D341Med (cell line): ENCODE data around the gene SKIL.

ENCODE experiments used
- DNase-seq: peaks from one replicate; pipeline ENCODE4 v3.0.0; 2012; ENCODE audit warnings: low spot score

SKIL gene

DNA sequence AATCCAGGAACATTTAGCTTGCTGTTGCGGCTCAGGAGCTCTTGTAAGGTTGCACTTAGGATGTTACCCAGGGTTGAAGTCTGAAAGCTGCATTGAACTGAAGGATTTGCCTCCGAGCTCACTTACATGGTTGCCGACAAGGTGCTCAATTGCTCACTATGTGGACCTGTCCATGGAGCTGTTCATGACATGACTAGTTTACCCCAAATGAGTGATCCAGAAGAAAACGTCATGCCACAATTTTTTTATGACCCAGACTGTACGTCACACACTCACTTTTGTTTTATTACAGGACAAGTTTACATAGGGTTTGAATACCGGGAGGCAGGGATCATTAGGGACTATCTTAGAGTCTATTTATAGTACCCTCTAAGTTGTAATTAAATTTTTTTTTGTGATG, 40.2 kb downstream of the SKIL start:
- no peak for DNase-seq

GRCh38 chr3:170405101-170405500, 47.6 kb downstream of the SKIL start:
- DNase-seq = no peak

- no peak for DNase-seq
Observed at GRCh38 chr3:170410428-170411029, 53.0 kb downstream of the SKIL start.

GRCh38 chr3:170413291-170413690, 55.8 kb downstream of the SKIL start:
- DNase-seq = no peak

GRCh38 chr3:170414202-170414663, 56.7 kb downstream of the SKIL start:
- peak; percentile 70 for DNase-seq

DNA sequence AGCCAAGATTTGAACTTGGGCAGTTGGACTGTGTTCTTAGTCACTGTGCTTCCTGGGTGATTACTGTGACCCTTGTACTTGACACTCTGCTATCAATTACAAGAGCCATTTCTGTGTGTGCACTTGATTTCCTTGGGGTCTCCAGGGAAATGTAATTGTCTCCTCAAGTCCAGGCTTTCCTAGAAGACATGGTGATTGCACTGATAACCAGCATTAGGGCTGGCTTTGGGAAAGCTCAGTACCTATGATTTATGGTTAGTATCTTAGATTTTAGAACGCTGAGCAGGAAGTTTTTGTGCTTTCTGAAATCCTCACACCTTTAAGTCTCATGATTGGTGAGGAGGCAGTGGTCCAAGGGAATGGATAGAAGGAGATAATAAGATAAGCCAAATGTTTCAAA, 59.6 kb downstream of the SKIL start:
- DNase-seq = no peak

- DNase-seq = peak; percentile 84
Observed at GRCh38 chr3:170418422-170419398, 61.2 kb downstream of the SKIL start, which contains the start of gene CLDN11. TSS of gene CLDN11 (plus strand) at chr3:170418868. CDS start at chr3:170419067, 199 bp downstream.

DNA sequence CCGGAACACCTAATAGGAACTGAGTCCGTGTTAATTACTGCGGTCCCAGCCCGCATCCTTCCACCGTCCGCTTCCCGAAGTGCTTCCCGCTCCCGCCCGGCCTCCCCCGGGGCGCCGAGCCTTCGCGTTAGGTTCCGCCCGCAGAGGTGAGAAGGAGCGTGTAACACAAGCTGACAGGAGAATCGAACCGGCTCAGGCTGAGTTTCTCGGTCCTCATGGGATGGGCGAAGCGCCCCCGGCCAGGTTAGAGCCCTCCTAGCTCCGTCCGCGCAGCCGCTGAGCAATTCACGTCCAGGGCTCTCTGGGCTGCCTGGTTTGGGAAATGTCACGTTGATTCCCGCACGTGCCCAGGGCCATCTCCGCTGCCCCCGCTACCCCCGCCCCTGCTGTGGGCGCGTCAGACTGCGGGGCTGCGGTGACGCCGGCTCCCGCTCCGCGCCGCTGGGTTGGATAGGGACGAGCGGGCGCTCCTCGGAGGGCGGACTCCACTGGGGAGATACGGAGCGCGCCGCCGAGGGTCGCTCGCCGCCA, 62.1 kb downstream of the SKIL start:
- DNase-seq = no peak

DNA sequence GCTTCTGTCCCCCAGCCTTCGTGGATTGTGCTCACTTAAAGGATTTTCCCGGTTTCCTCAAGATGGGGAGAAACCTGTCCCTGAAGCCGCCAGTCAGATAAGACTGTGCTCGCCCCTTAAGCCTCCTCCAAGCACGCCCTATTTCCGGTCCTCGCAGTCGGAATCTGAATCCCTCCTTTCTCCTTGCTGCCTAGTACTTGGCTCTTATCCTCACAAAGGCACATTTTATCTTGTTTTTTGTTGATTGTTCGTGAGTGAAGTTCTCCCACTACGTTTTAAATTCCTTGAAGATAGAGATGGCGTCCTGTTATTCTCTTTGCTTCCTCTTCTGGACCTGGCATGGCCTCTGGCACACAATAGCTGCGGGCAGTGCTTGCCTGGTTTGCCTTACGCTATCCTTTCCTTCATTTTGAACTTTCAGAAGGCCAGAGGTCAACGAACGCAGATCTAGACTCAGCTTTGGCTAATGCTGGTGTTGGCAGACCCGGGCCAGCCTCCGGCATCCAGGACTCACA, 62.8 kb downstream of the SKIL start:
- no peak for DNase-seq

DNA sequence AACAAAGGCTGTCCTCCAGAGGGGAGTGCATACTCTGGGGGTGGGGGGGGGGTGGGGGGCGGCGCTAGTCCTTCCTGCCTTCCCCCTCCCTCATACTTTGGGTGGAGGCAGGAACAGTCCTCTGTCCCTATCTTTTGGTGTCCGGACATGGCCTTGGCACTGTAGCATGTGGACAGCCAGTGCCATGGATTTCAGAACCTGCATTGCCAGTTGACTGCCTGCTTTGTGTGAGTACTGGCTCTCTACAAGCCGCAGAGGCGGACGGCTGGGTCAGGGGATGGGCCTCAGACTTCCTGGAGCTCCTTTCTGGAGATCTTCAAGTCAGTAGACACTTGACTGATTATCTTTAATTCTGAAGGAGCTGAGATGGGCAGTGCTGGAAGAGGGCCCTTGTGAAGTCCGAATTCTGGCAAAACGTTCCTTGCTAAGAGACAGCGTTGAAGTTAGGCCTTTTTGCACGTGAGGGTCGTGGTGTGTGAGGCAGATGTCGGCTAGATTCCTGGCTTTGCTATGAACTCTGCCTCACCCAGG, 63.7 kb downstream of the SKIL start:
- no peak for DNase-seq

- no peak for DNase-seq
Observed at GRCh38 chr3:170421758-170422157, 64.2 kb downstream of the SKIL start.

GRCh38 chr3:170423001-170423615, 65.6 kb downstream of the SKIL start:
- DNase-seq = no peak

- no peak for DNase-seq
Observed at GRCh38 chr3:170424879-170425278, 67.4 kb downstream of the SKIL start.

- DNase-seq = no peak
Observed at GRCh38 chr3:170425491-170426239, 68.2 kb downstream of the SKIL start.

GRCh38 chr3:170426240-170426797, 68.8 kb downstream of the SKIL start:
- no peak for DNase-seq

GRCh38 chr3:170428095-170428494, 70.6 kb downstream of the SKIL start:
- no peak for DNase-seq

DNA sequence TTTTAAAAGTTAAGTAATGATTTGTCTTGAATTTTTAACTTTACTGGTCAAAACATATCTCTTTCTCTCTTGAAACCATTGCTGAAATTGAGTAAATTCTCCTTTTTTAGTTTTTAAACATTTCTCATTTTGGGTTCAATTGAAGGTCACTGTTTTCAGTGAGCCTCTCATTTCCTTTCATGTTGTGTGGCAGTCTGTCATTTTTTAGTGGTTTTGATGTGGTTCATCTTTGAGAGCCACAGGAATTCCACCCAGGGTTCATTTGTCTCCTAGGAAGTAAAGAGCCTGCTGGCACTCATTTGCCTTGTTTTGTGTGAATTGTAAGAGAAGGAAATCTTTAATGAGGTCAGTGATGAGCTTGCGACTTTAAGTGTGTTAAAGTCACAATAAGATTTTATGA, 71.5 kb downstream of the SKIL start:
- no peak for DNase-seq

DNA sequence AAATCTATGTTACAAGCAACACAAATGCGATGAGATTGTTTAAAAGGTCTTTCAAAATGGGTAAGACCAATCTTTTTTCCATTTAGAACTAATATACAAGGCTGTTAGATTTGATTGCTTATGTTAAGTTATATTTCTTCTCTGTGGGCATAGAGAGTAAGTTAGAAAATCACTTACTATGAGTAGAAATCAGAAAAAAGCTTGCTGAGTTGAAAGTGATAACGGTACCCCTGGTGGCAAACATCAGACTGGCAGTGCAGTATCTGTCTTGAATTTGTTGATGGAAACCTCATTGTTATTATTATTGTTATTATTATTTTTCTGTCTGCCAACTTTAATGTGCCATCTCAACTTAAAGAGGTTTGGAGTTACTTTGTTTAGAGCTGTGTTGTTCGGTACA, 73.5 kb downstream of the SKIL start:
- no peak for DNase-seq

DNA sequence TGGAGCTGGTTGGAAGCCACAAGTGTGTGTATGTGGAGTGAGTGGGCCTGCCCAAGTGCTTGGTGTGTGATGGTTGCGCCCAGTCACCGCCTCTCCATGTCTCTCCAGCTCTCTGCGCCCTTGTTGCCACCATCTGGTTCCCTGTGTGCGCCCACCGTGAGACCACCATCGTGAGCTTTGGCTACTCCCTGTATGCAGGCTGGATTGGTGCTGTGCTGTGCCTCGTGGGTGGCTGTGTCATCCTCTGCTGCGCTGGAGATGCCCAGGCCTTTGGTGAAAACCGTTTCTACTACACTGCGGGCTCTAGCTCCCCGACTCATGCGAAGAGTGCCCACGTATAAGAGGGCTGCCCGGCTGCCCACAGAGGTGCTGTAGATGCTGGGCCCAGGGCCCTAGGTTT, 74.9 kb downstream of the SKIL start:
- DNase-seq = no peak

DNA sequence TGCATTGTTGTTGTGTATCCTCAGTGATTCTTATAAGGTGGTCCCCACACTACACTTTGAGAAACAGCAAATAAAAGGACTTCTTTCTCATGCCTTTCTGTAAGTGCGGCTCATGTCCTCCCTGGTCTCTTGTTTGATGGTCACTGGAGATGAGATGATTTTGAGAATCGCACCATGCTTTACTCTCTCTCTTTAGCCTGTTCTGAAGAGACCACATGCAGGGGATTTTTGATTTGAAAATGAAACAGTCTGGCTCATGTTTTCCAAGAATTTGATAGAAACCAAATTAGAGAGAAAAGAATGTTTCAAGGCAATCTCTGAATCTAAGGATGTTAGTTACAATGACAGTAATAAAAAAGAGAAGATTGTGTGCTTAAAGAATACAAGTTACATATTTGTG, 79.2 kb downstream of the SKIL start:
- no peak for DNase-seq

DNA sequence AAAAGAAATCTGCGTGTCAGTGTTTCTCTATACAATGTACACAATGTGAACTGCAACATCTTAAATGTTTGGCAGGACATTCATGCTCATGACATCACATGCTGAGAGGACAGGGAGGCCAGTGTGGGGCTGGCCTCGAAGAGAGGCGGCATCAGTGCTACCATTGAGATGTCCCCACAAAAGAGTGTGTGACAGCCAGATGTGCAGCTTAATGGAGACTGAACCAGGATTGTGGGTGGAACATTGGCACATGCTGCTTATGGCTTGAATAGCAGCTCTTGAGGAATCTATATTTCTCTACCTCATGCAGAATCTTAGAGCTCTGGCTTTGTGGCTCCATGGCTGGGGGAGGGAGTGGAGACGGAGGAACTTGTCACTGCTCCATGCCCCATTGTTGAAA, 79.7 kb downstream of the SKIL start:
- DNase-seq = no peak
